ENCODE measurements around the gene SPTSSA. TPM values are rescaled to one million over a fixed set of nuclear protein-coding genes. Genes with fewer than 3 reads are reported as not detected.
"Not testable (repeated sequence)": the region's sequence is repeated elsewhere in the genome, so short reads cannot be mapped to it uniquely, and the experiment has no call there.

The SPTSSA gene
- total RNA-seq, 1 donor from 2014 or later: 17.4 TPM

DNA sequence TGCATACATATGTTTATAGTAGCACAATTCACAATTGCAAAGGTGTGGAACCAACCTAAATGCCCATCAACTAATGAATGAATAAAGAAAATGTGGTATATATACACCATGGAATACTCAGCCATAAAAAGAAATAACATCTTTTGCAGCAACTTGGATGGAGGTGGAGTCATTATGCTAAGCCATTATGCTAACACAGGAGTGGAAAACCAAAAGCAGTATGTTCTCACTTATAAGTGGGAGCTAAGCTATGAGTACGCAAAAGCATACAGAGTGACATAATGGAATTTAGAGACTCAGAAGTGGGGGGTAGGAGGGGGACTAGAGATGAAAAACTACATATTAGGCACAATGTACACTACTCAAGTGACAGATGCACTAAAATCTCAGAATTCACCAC, 16.2 kb upstream of the SPTSSA start:
- H3K4me3 Mint-ChIP-seq (ENCODE audit: low read depth): no peak overlapping the region
- TF ChIP-seq, protein P1, sequence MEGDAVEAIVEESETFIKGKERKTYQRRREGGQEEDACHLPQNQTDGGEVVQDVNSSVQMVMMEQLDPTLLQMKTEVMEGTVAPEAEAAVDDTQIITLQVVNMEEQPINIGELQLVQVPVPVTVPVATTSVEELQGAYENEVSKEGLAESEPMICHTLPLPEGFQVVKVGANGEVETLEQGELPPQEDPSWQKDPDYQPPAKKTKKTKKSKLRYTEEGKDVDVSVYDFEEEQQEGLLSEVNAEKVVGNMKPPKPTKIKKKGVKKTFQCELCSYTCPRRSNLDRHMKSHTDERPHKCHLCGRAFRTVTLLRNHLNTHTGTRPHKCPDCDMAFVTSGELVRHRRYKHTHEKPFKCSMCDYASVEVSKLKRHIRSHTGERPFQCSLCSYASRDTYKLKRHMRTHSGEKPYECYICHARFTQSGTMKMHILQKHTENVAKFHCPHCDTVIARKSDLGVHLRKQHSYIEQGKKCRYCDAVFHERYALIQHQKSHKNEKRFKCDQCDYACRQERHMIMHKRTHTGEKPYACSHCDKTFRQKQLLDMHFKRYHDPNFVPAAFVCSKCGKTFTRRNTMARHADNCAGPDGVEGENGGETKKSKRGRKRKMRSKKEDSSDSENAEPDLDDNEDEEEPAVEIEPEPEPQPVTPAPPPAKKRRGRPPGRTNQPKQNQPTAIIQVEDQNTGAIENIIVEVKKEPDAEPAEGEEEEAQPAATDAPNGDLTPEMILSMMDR (IDR thresholded peaks at IDR 0.05; ENCODE audit: unreplicated experiment): no peak
- no peak for DNase-seq (ENCODE audit: low spot score, unreplicated experiment)
- H3K27ac Mint-ChIP-seq: no peak overlapping the region
- no peaks in the 10 kb centered on the region for H3K4me1 Mint-ChIP-seq (ENCODE audit: low read depth)
- no peaks in the 10 kb centered on the region for H3K36me3 Mint-ChIP-seq (ENCODE audit: insufficient read depth)
- no peaks in the 10 kb centered on the region for H3K27me3 Mint-ChIP-seq
- no peaks in the 10 kb centered on the region for H3K9me3 Mint-ChIP-seq (ENCODE audit: low read depth)

DNA sequence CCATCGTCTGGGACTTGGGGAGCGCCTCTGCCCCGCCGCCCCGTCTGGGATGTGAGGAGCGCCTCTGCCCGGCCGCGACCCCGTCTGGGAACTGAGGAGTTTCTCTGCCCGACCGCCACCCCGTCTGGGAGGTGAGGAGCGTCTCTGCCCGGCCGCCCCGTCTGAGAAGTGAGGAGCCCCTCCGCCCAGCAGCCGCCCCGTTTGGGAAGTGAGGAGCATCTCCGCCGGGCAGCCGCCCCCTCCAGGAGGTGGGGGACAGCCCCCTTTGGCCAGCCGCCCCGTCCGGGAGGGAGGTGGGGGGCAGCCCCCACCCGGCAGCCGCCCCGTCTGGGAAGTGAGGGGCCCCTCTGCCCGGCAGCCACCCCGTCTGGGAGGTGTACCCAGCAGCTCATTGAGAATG, 14.0 kb upstream of the SPTSSA start:
- not testable (repeated sequence) for H3K4me3 Mint-ChIP-seq (ENCODE audit: low read depth); H3K9me3 Mint-ChIP-seq (ENCODE audit: low read depth); DNase-seq (ENCODE audit: low spot score, unreplicated experiment)

DNA sequence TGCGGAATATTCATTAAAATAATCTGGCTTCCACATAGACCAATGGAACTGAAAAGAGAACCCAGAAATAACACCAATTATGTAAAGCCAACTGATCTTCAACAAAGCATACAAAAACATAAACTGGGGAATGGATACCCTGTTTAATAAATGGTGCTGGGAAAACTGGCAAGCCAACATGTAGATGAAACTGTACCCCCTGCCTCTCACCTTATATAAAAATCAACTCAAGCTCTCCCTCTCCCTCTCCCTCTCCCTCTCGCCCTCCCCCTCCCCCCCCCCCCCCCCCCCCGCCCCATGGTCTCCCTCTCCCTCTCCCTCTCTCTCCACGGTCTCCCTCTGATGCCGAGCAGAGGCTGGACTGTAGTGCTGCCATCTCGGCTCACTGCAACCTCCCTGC, 13.1 kb upstream of the SPTSSA start:
- DNase-seq (ENCODE audit: low spot score, unreplicated experiment): no peak
- Mint-ChIP-seq H3K9me3 (ENCODE audit: low read depth) (no peaks in the 10 kb centered on the region), H3K27me3 (no peaks in the 10 kb centered on the region), H3K36me3 (ENCODE audit: insufficient read depth) (no peaks in the 10 kb centered on the region), H3K4me1 (ENCODE audit: low read depth) (no peaks in the 10 kb centered on the region), H3K27ac (no peak overlapping the region), H3K4me3 (ENCODE audit: low read depth) (no peak overlapping the region)
- TF ChIP-seq, protein P1 (IDR thresholded peaks at IDR 0.05; ENCODE audit: unreplicated experiment): no peak

More for the DNA sequence above, 14.0 kb upstream of the SPTSSA start:
- H3K36me3 Mint-ChIP-seq (ENCODE audit: insufficient read depth); H3K27ac Mint-ChIP-seq; H3K27me3 Mint-ChIP-seq; H3K4me1 Mint-ChIP-seq (ENCODE audit: low read depth): not testable (repeated sequence)

DNA sequence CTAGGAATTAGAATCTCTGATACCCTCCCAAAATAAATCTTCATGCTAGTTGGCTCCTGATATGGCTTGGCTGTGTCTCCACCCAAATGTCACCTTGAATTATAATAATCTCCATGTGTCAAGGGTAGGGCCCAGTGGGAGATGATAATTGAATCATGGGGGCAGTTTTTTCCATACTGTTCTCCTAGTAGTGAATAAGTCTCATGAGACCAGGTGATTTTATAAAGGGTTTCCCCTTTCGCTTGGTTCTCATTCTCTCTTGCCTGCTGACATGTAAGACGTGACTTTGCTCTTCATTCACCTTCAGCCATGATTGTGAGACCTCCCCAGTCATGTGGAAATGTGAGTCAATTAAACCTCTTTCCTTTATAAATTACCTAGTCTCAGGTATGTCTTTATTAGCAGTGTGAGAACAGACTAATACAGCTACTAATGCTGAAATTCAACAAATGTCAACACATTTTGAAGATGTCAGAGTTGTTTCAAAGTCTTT, 12.2 kb upstream of the SPTSSA start:
- no peaks in the 10 kb centered on the region for H3K36me3 Mint-ChIP-seq (ENCODE audit: insufficient read depth)
- H3K27ac Mint-ChIP-seq: no peak overlapping the region
- no peaks in the 10 kb centered on the region for H3K4me1 Mint-ChIP-seq (ENCODE audit: low read depth)

DNA sequence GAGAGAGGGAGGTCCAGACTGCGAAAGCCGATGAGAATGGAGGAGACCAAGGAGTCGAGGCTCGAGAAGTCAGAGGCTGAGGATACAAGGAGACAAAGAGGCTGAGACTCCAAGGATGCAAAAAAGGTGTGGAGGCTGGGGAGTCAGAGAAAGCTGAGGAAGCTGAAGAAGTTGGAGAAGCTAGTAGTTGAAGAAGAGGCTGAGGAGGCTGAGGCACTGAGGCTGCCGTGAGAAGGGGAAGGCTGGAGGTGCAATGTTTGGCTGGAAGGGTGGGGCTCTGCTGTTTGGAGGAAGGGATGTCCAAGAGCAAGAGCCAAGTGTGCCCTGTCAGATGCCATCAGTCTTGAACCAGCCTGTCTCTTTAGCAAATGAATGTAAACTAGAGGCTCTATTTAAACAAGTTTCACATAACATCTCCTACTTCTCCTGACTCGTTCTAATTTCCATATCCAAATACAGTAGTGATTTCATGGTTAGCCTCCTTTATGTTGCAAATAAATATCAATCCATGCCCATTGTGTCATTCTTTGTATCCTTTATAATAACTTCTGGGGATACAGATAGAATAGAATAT, 10.8 kb upstream of the SPTSSA start:
- no peak for DNase-seq (ENCODE audit: low spot score, unreplicated experiment)
- peaks cover 2% of the 10 kb centered on the region for H3K4me1 Mint-ChIP-seq (ENCODE audit: low read depth)
- H3K4me3 Mint-ChIP-seq (ENCODE audit: low read depth): no peak overlapping the region
- no peak overlapping the region for H3K27ac Mint-ChIP-seq
- H3K9me3 Mint-ChIP-seq (ENCODE audit: low read depth): no peaks in the 10 kb centered on the region
- TF ChIP-seq, protein P1 (IDR thresholded peaks at IDR 0.05; ENCODE audit: unreplicated experiment): no peak
- no peaks in the 10 kb centered on the region for H3K27me3 Mint-ChIP-seq
- no peaks in the 10 kb centered on the region for H3K36me3 Mint-ChIP-seq (ENCODE audit: insufficient read depth)

More for the DNA sequence above, 12.2 kb upstream of the SPTSSA start:
- Mint-ChIP-seq H3K4me3 (ENCODE audit: low read depth) (no peak overlapping the region), H3K9me3 (ENCODE audit: low read depth) (no peaks in the 10 kb centered on the region), H3K27me3 (no peaks in the 10 kb centered on the region)
- no peak for DNase-seq (ENCODE audit: low spot score, unreplicated experiment)
- TF ChIP-seq, protein P1 (IDR thresholded peaks at IDR 0.05; ENCODE audit: unreplicated experiment): no peak

DNA sequence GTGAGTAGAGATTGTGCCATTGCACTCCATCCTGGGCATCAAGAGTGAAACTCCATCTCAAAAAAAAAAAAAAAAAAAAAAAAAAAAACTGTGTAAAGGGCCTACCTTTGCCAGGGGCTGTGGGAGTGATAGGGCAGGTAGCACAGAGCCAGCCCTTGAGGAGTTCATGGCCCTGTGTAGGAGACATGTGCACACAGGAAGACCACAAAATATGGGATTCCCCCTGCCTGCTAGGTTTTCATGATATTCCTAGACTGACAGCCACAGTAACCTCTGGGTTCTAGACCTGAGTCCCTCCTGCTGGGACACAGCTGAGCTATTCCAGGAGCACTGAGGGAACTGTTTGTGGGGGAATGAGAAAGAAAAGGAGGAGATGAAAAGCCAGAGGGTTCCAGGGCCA, 8.3 kb upstream of the SPTSSA start:
- H3K27ac Mint-ChIP-seq: no peak overlapping the region
- TF ChIP-seq, protein P1 (IDR thresholded peaks at IDR 0.05; ENCODE audit: unreplicated experiment): no peak
- no peaks in the 10 kb centered on the region for H3K9me3 Mint-ChIP-seq (ENCODE audit: low read depth)
- H3K27me3 Mint-ChIP-seq: no peaks in the 10 kb centered on the region
- H3K4me3 Mint-ChIP-seq (ENCODE audit: low read depth): no peak overlapping the region
- H3K4me1 Mint-ChIP-seq (ENCODE audit: low read depth): peaks cover 4% of the 10 kb centered on the region
- no peaks in the 10 kb centered on the region for H3K36me3 Mint-ChIP-seq (ENCODE audit: insufficient read depth)
- no peak for DNase-seq (ENCODE audit: low spot score, unreplicated experiment)

Measured in progenitor cell of endocrine pancreas (in vitro differentiated cells).